Neural cell (in vitro differentiated cells): ENCODE data around the gene SPG11. TPM values are rescaled to one million over a fixed set of nuclear protein-coding genes. Genes with fewer than 3 reads are reported as not detected.
"Not testable (repeated sequence)": the region's sequence is repeated elsewhere in the genome, so short reads cannot be mapped to it uniquely, and the experiment has no call there.

Source experiments
- H2AFZ ChIP-seq: fragments of 200-600, 300-800 bp; sonication (generic), shearing (Covaris generic); 2 replicates; pipeline ENCODE4 v1.6.0; 2014; ENCODE audit warnings: low read depth, mild to moderate bottlenecking, antibody characterized with exemption, low read length, moderate library complexity
- H3F3A ChIP-seq: fragments of 200-600 bp; shearing (Covaris generic); 2 replicates; pipeline ENCODE4 v1.6.1; 2016; ENCODE audit warnings: mild to moderate bottlenecking, moderate library complexity, mixed read lengths, antibody characterized with exemption, low read length; ENCODE audit not compliant: insufficient read depth, poor library complexity, severe bottlenecking
- H3K27ac ChIP-seq: fragments of 200-600, 300-800 bp; sonication (generic), shearing (Covaris generic); 2 replicates; pipeline ENCODE4 v1.5.1; 2014; ENCODE audit warnings: mild to moderate bottlenecking, low read length, moderate library complexity
- H3K27me3 ChIP-seq: fragments of 300-800, 200-600 bp; sonication (generic), shearing (Covaris generic); 2 replicates; pipeline ENCODE4 v1.6.0; 2014; ENCODE audit warnings: mild to moderate bottlenecking, low read depth, low read length, moderate library complexity; ENCODE audit not compliant: insufficient read depth
- H3K36me3 ChIP-seq: fragments of 300-800, 200-600 bp; sonication (generic), shearing (Covaris generic); 2 replicates; pipeline ENCODE4 v1.5.1; 2014; ENCODE audit warnings: mild to moderate bottlenecking, antibody characterized with exemption, low read length, moderate library complexity; ENCODE audit not compliant: insufficient read depth
- H3K4me2 ChIP-seq: fragments of 300-800, 200-600 bp; sonication (generic), shearing (Covaris generic); 2 replicates; pipeline ENCODE4 v1.6.0; 2014; ENCODE audit warnings: mild to moderate bottlenecking, low read length
- H3K4me3 ChIP-seq: fragments of 300-800, 200-600 bp; sonication (generic), shearing (Covaris generic); 2 replicates; pipeline ENCODE4 v1.5.1; 2014; ENCODE audit warnings: mild to moderate bottlenecking, low read length, moderate library complexity
- H3K79me2 ChIP-seq: fragments of 200-600 bp; shearing (Covaris generic); replicated peaks from 2 replicates; pipeline ENCODE4 v1.6.0; 2014; ENCODE audit warnings: mild to moderate bottlenecking, low read length, moderate library complexity; ENCODE audit not compliant: insufficient read depth
- H3K9ac ChIP-seq: fragments of 300-800, 200-600 bp; sonication (generic), shearing (Covaris generic); 2 replicates; pipeline ENCODE4 v1.6.1; 2016; ENCODE audit warnings: mild to moderate bottlenecking, low read length, mixed read lengths
- H3K9me2 ChIP-seq: fragments of 200-600 bp; shearing (Covaris generic); 2 replicates; pipeline ENCODE4 v1.6.1; 2016; ENCODE audit warnings: mild to moderate bottlenecking, low read length, mixed read lengths; ENCODE audit not compliant: insufficient read depth
- H3K9me3 ChIP-seq: fragments of 200-600, 300-800 bp; sonication (generic), shearing (Covaris generic); 2 replicates; pipeline ENCODE4 v1.6.1; 2016; ENCODE audit warnings: mild to moderate bottlenecking, mixed run types, low read length, moderate library complexity, mixed read lengths
- H4K20me1 ChIP-seq: fragments of 200-600 bp; shearing (Covaris generic); 2 replicates; pipeline ENCODE4 v1.6.1; 2016; ENCODE audit warnings: mild to moderate bottlenecking, mixed run types; ENCODE audit not compliant: insufficient read depth
- EP300 ChIP-seq: fragments of 450-650 bp; conservative IDR thresholded peaks from 2 replicates; pipeline ENCODE4 v1.6.1; 2014; ENCODE audit warnings: antibody characterized with exemption, mild to moderate bottlenecking, moderate library complexity; ENCODE audit not compliant: poor library complexity, severe bottlenecking
- MXI1 ChIP-seq: fragments of 450-650 bp; conservative IDR thresholded peaks from 2 replicates; pipeline ENCODE4 v1.6.1; 2014; ENCODE audit warnings: antibody characterized with exemption, mild to moderate bottlenecking; ENCODE audit not compliant: poor library complexity, severe bottlenecking
- POLR2AphosphoS5 ChIP-seq: IDR thresholded peaks from 2 replicates; pipeline ENCODE4 v1.6.1; 2012
- RAD21 ChIP-seq: fragments of 450-650 bp; conservative IDR thresholded peaks from 2 replicates; pipeline ENCODE4 v1.6.1; 2014; ENCODE audit warnings: antibody characterized with exemption, mild to moderate bottlenecking, moderate library complexity
- SMC3 ChIP-seq: fragments of 450-650 bp; conservative IDR thresholded peaks from 2 replicates; pipeline ENCODE4 v1.6.1; 2014; ENCODE audit warnings: antibody characterized with exemption, mild to moderate bottlenecking, moderate library complexity; ENCODE audit not compliant: poor library complexity
- TAF1 ChIP-seq: IDR thresholded peaks from 2 replicates; pipeline ENCODE4 v1.6.1; 2012; ENCODE audit warnings: low read depth
- polyA plus RNA-seq: library from polyadenylated mRNA; depleted of rRNA; stranded (reverse); fragments of >200 nt; gene quantifications from 2 replicates; pipeline ENCODE4 v1.2.3, GENCODE V29; 2014
- TF ChIP-seq, protein P1 (sequence below): IDR thresholded peaks from 2 replicates; pipeline ENCODE4 v1.6.1; 2012; ENCODE audit warnings: borderline replicate concordance
- TF ChIP-seq, protein P2 (sequence below): fragments of 450-650 bp; IDR thresholded peaks from 2 replicates; pipeline ENCODE4 v1.5.1; 2014; ENCODE audit warnings: antibody characterized with exemption, mild to moderate bottlenecking, moderate library complexity; ENCODE audit not compliant: poor library complexity, severe bottlenecking

The SPG11 gene
- polyA plus RNA-seq, 1 donor from 2014 or later, result 52.2 TPM

DNA sequence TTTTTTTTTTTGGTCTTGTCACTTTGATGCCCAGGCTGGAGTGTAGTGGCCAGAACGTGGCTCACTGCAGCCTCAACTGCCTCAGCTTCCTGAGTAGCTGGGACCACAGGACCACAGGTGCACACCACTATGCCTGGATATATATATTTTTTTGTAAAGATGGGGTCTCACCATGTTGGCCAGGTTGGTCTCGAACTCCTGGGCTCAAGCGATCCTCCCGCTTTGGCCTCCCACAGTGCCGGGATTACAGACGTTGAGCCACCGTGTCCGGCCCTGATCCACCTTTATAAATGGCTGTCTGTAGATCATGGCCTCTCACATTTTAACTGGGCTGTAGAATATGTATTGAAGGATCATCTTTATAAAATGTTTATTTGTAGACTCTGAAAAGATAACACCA lies 128.4 kb downstream of the SPG11 start:
- TF ChIP-seq, protein P1, sequence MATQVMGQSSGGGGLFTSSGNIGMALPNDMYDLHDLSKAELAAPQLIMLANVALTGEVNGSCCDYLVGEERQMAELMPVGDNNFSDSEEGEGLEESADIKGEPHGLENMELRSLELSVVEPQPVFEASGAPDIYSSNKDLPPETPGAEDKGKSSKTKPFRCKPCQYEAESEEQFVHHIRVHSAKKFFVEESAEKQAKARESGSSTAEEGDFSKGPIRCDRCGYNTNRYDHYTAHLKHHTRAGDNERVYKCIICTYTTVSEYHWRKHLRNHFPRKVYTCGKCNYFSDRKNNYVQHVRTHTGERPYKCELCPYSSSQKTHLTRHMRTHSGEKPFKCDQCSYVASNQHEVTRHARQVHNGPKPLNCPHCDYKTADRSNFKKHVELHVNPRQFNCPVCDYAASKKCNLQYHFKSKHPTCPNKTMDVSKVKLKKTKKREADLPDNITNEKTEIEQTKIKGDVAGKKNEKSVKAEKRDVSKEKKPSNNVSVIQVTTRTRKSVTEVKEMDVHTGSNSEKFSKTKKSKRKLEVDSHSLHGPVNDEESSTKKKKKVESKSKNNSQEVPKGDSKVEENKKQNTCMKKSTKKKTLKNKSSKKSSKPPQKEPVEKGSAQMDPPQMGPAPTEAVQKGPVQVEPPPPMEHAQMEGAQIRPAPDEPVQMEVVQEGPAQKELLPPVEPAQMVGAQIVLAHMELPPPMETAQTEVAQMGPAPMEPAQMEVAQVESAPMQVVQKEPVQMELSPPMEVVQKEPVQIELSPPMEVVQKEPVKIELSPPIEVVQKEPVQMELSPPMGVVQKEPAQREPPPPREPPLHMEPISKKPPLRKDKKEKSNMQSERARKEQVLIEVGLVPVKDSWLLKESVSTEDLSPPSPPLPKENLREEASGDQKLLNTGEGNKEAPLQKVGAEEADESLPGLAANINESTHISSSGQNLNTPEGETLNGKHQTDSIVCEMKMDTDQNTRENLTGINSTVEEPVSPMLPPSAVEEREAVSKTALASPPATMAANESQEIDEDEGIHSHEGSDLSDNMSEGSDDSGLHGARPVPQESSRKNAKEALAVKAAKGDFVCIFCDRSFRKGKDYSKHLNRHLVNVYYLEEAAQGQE, result no peak
- TF ChIP-seq MXI1 (no peak), POLR2AphosphoS5 (no peak)
- no peaks in the 10 kb centered on the region for H3F3A ChIP-seq
- H3K9me2 ChIP-seq, result no peaks in the 10 kb centered on the region
- H3K4me3 ChIP-seq, result peak overlapping the region; percentile 90
- H3K9me3 ChIP-seq, result no peaks in the 10 kb centered on the region
- no peak overlapping the region for H2AFZ ChIP-seq
- no peaks in the 10 kb centered on the region for H4K20me1 ChIP-seq
- no peak overlapping the region for H3K4me2 ChIP-seq
- H3K27ac ChIP-seq, result no peak overlapping the region
- H3K27me3 ChIP-seq, result no peaks in the 10 kb centered on the region
- no peaks in the 10 kb centered on the region for H3K36me3 ChIP-seq
- H3K79me2 ChIP-seq, result peaks cover 17% of the 10 kb centered on the region
- no peak overlapping the region for H3K9ac ChIP-seq

DNA sequence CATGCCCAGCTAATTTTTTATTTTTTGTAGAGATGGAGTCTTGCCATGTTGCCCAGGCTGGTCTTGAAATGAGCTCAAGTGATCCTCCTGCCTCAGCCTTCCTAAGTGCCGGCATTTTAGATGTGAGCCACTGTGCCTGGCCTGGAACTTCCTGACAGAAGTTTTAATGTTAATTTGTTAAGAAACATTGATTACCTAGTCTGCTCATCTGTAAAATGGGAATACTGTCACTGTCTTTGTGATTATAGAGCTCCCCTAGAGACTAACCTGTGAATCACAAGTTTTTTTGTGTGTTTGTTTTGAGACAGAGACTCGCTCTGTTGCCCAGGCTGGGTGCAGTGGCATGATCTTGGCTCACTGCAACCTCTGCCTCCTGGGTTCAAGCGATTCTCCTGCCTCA lies 130.8 kb downstream of the SPG11 start:
- Histone ChIP-seq H3K9ac (no peak overlapping the region), H3K4me3 (no peak overlapping the region), H3K27me3 (no peaks in the 10 kb centered on the region), H3K4me2 (no peak overlapping the region), H3K79me2 (peaks cover 4% of the 10 kb centered on the region), H3K9me2 (no peaks in the 10 kb centered on the region), H3K27ac (no peak overlapping the region), H3F3A (no peaks in the 10 kb centered on the region), H3K36me3 (no peaks in the 10 kb centered on the region), H4K20me1 (no peaks in the 10 kb centered on the region), H3K9me3 (no peaks in the 10 kb centered on the region), H2AFZ (no peak overlapping the region)
- TF ChIP-seq EP300 (no peak), RAD21 (no peak), SMC3 (no peak), TAF1 (no peak), POLR2AphosphoS5 (no peak)
- TF ChIP-seq, protein P2, sequence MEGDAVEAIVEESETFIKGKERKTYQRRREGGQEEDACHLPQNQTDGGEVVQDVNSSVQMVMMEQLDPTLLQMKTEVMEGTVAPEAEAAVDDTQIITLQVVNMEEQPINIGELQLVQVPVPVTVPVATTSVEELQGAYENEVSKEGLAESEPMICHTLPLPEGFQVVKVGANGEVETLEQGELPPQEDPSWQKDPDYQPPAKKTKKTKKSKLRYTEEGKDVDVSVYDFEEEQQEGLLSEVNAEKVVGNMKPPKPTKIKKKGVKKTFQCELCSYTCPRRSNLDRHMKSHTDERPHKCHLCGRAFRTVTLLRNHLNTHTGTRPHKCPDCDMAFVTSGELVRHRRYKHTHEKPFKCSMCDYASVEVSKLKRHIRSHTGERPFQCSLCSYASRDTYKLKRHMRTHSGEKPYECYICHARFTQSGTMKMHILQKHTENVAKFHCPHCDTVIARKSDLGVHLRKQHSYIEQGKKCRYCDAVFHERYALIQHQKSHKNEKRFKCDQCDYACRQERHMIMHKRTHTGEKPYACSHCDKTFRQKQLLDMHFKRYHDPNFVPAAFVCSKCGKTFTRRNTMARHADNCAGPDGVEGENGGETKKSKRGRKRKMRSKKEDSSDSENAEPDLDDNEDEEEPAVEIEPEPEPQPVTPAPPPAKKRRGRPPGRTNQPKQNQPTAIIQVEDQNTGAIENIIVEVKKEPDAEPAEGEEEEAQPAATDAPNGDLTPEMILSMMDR, result no peak

DNA sequence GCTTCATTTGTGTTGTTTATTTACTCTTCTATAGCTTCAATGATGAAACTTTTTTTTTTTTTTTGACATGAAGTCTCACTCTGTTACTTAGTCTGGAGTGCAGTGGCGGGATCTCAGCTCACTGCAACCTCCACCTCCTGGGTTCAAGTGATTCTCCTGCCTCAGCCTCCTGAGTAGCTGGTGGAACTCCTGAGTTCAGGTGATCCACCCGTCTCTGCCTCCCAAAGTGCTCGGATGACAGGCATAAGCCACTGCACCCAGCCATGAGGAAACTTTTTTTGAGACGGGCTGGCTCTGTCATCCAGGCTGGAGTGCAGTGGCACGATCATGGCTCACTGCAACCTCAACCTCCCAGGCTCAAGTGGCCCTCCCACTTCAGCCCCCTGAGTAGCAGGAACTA lies 131.2 kb downstream of the SPG11 start:
- H4K20me1 ChIP-seq, H3K4me2 ChIP-seq, H3K4me3 ChIP-seq, H3K36me3 ChIP-seq, H3K9ac ChIP-seq, H3K79me2 ChIP-seq, H3F3A ChIP-seq, H3K27me3 ChIP-seq, H3K27ac ChIP-seq, H3K9me2 ChIP-seq, H2AFZ ChIP-seq, H3K9me3 ChIP-seq: not testable (repeated sequence)
